Astrocyte of the spinal cord (primary cell): ENCODE data around the gene TMEM187.

ENCODE experiments used
- DNase-seq: peaks from one replicate; pipeline ENCODE4 v3.0.0; 2011; ENCODE audit warnings: low read depth, low spot score
- H3K4me3 ChIP-seq: 2 replicates; pipeline ENCODE4 v1.5.1; 2011; ENCODE audit warnings: low read depth, mild to moderate bottlenecking, low read length, moderate library complexity
- CTCF ChIP-seq: IDR thresholded peaks from 2 replicates; pipeline ENCODE4 v1.5.1; 2012; ENCODE audit warnings: low read depth, mild to moderate bottlenecking, low read length, inconsistent platforms
- in situ Hi-C: cut with HindIII; loops from 2 replicates; pipeline ENCODE4 v1.10.0; 2017; ENCODE audit warnings: low sequenced_read_pairs

Gene TMEM187

GRCh38 chrX:153972368-153973126 lies at the start of gene TMEM187:
TSS of gene TMEM187 (plus strand) at chrX:153972754. CDS start at chrX:153982063, 9,309 bp downstream.
- H3K4me3 ChIP-seq = peak within 1 kb of the TSS; percentile 97
- in situ Hi-C loops = no loop called here
- no peak for TF ChIP-seq CTCF
- DNase-seq = peak; percentile 91

- in situ Hi-C loops = no loop called here
- peak; percentile 45 for DNase-seq
- H3K4me3 ChIP-seq = no peak overlapping the region
- TF ChIP-seq CTCF = peak; percentile 69
These were observed 49.4 kb upstream of the TMEM187 start for GRCh38 chrX:153922932-153923857.

GRCh38 chrX:153924149-153924861 lies 48.2 kb upstream of the TMEM187 start:
- DNase-seq = peak; percentile 23
- TF ChIP-seq CTCF = peak; percentile 25
- no peak overlapping the region for H3K4me3 ChIP-seq
- in situ Hi-C loops = no loop called here

- in situ Hi-C loops = no loop called here
These were observed 47.2 kb upstream of the TMEM187 start for GRCh38 chrX:153925387-153925738.

GRCh38 chrX:153925739-153926551 lies 46.6 kb upstream of the TMEM187 start, which contains the start of gene ARHGAP4:
TSS of gene ARHGAP4 (minus strand) at chrX:153926264. CDS start at chrX:153926202, 62 bp downstream.
- H3K4me3 ChIP-seq = no peak within 1 kb of the TSS
- no peak for TF ChIP-seq CTCF
- no peak for DNase-seq
- in situ Hi-C loops = no loop called here

More at GRCh38 chrX:153925387-153925738, 47.2 kb upstream of the TMEM187 start:
- TF ChIP-seq CTCF = no peak
- no peak overlapping the region for H3K4me3 ChIP-seq
- no peak for DNase-seq
